LNCaP clone FGC (cell line): Measurements from ENCODE around the gene NME3.

Experiments used
- DNase-seq: peaks from one replicate; pipeline ENCODE4 v3.0.0-alpha.2; 2011; ENCODE audit warnings: low read depth
- H3K4me3 ChIP-seq: 2 replicates; pipeline ENCODE4 v1.5.1; 2011; ENCODE audit warnings: mild to moderate bottlenecking, low read depth, low read length, control low read depth
- CTCF ChIP-seq: IDR thresholded peaks from 2 replicates; pipeline ENCODE4 v1.5.1; 2012; ENCODE audit warnings: mild to moderate bottlenecking; ENCODE audit not compliant: control insufficient read depth, insufficient read depth; ENCODE audit errors: extremely low read depth

NME3 gene

GRCh38 chr16:1775846-1776671 lies 4.7 kb upstream of the NME3 start:
- TF ChIP-seq CTCF, result no peak
- H3K4me3 ChIP-seq, result no peak overlapping the region
- DNase-seq, result no peak

- no peak for TF ChIP-seq CTCF
- H3K4me3 ChIP-seq, result peak overlapping the region; percentile 94; the same call in 1 of the 2 replicates
These were observed 3.9 kb upstream of the NME3 start for GRCh38 chr16:1775006-1775845.

DNA sequence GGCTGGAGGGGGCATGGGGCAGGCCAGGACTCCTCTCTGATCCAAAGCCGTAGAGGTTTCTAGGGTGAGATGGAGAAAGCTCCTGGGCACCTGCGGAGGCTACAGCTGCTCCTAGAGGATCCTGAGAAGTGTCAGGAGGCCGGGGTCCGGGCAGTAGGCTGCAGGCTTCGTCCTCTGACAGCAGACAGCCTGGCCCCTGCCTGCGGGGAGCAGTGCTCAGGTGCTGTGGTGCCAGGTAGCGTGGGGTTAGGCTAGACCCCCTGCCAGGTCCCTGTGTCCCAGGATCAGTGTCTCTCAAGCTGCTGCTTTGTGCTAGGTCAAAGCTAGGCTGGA lies 3.1 kb upstream of the NME3 start:
- DNase-seq, result no peak
- TF ChIP-seq CTCF, result no peak
- H3K4me3 ChIP-seq, result peak overlapping the region; percentile 94

More at GRCh38 chr16:1775006-1775845, 3.9 kb upstream of the NME3 start:
- DNase-seq, result no peak

GRCh38 chr16:1773703-1774447 lies 2.5 kb upstream of the NME3 start:
- no peak for TF ChIP-seq CTCF
- peak; percentile 50 for DNase-seq
- H3K4me3 ChIP-seq, result peak overlapping the region; percentile 94

DNA sequence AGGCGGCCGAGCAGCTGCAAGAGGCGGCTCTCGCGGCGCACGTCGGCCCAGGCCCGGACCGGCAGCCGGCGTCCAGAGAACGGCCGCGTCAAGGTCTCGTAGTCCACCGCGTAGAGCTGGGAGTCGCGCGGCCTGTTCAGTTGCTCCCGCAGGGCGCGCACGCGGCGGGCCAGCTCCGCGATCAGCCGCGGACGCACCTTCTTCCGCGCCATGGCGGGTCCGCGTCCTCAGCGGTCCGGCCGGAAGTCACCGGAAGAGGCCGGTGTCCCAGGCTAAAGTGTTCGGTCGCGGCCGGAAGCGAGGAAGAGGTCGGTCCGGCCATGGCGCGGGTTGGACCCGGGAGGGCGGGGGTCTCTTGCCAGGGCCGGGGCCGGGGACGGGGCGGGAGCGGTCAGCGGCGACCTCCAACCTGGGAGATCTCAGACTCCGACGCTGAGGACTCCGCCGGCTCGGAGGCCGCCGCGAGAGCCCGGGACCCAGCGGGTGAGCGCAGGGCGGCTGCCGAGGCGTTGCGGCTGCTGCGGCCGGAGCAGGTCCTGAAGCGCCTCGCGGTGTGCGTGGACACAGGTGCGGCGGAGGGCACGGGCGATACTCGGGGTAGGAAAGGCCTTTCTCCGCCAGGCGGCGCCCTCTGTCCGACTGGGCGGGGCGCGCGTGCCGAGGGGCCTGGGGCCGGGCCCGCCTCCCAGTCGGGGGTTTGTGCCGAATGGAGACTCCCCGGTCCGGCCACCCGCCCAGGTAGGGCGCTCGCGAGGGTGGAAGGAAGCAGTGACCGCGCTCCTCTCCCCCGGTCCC lies 1.8 kb upstream of the NME3 start, which contains the start of gene MRPS34:
MRPS34 (minus strand) TSS at position 227 of the 795 bp plus-strand sequence; CDS start at position 212, 15 bp downstream.
- peak; percentile 59 for DNase-seq
- peak within 1 kb of the TSS; percentile 94 for H3K4me3 ChIP-seq
- peak; percentile 85 for TF ChIP-seq CTCF

DNA sequence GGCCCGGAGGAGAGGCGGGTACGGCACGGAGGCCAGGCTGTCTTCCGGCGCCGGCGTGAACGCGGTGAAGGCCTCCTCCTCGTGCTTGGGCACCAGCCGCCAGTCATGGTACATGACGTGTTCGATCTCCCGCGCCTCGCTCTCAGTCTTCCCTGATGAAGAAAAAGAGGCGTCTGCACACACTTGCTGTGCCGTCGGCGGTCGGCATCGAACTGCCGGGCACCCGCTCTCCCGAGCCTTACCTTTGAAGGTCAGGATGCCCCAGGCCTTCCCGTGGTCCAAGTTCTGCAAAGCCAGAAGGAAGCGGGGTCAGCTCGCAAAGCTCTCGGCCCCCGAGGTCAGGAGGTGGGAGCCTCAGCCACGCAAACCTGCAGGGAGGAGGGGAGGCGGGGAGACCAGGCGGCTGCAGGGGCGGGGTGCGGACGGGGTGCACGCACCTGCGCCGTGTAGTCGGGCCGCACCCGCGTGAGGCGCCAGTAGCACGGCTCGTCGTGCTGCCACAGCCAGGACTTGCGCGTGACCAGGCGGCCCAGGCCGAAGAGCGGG lies 1.1 kb upstream of the NME3 start, which contains the start of gene EME2:
EME2 (plus strand) TSS at position 449 of the 546 bp plus-strand sequence. CDS start 418 bp downstream, outside the sequence.
- peak within 1 kb of the TSS; percentile 94 for H3K4me3 ChIP-seq
- no peak for DNase-seq
- no peak for TF ChIP-seq CTCF
